Measurements from ENCODE around the gene RLIM.
A peak's percentile ranks its signal among the peaks of the same experiment; 100 is the strongest.

RLIM gene

DNA sequence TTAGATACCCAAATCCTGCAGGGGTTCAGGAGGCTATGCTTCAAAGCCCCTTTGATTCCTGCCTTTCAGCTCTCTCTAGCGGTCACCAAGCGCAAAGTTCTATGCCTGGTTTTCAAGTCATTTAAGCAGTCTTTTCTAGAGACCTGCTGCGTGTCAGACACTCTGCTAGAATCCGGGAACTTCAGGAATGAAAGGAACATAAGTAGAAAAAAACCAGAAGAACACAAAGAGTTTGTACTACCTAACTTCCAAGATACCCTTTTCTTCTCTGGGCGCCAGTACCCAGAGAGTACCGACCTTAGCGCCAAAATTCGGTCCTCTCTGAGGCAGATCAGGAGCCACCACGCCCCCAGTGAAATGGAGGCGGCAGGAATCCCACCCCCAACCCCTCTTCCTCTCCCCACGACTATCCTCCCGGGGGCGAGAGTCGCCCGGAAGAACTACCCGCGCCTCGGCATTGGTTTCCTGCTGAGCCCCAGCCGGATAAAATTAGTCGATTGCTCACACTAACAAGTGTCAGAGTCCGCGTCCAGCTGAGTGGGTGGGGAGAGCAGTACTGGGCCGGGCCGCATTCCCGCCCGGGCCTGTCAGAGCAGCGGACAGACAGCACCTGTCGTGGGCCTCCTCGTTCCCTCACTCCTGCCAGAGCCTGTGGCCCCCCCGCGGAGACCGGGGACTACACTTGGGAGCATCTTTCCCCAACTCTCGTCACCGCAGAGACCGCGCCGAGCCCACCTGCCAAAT, 78.8 kb downstream of the RLIM start:
- peak; percentile 17 to 40 for DNase-seq

Measured in stimulated activated CD4-positive, alpha-beta T cell treated with anti-CD3 and anti-CD28 coated beads, Interleukin-4, amount 100 ng/mL, for 4 hours (primary cell).